GM12801 (cell line): ENCODE measurements around the gene ZNF101.

ENCODE experiments used
- CTCF ChIP-seq: IDR thresholded peaks from one replicate; pipeline ENCODE4 v1.5.1; 2011; ENCODE audit warnings: control low read depth; ENCODE audit not compliant: insufficient read length; ENCODE audit errors: extremely low read depth

ZNF101 gene

GRCh38 chr19:19687090-19687489 is 18.5 kb downstream of the ZNF101 start:
- TF ChIP-seq CTCF, result no peak

DNA sequence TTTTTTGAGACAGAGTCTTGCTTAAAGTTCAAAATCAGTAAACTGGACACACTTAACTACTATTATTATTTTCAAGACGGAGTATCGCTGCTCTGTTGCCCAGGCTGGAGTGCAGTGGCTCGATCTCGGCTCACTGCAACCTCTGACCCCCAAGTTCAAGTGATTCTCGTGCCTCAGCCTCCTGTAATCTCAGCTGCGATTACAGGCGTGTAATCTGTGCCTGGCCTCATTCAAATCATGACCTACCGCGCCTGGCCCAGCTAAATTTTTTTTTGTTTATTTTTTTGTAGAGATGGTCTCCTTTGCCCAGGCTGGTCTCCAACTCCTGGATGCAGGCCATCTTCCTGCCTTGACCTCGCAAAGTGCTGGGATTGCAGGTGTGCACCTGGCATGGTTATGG is 23.0 kb downstream of the ZNF101 start:
- no peak for TF ChIP-seq CTCF

DNA sequence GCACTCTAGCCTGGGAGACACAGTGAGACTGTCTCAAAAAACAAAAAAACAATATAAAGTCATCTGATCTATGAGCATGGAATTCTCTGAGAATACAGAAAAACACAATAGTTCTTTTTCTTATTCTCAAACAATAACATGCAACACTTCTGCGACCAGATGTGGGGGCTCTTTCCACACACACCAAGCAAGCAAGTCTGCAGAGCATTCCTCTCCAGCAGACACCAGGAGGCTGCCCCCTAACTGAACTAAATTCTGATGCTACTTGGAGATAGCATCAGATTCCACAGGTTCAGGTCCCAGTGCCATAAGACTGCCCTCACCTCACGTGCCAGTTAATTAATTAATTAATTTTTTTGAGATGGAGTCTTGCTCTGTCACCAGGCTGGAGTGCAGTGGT is 27.7 kb downstream of the ZNF101 start:
- TF ChIP-seq CTCF, result no peak

- no peak for TF ChIP-seq CTCF
Measured at GRCh38 chr19:19697589-19697988, 28.9 kb downstream of the ZNF101 start.

GRCh38 chr19:19704836-19705235 is 36.2 kb downstream of the ZNF101 start:
- TF ChIP-seq CTCF, result no peak

- no peak for TF ChIP-seq CTCF
Measured at GRCh38 chr19:19710506-19710905, 41.9 kb downstream of the ZNF101 start.

GRCh38 chr19:19711306-19711933 is 42.8 kb downstream of the ZNF101 start:
- no peak for TF ChIP-seq CTCF
